ENCODE measurements around the gene OR2A14.

- TF ChIP-seq EP300 (IDR thresholded peaks at IDR 0.05) (no peak), CTCF (IDR thresholded peaks at IDR 0.05) (no peak)
Observed at GRCh38 chr7:144102041-144102440, 20.9 kb upstream of the OR2A14 start.

All from tibial nerve (tissue), 4 donors.